ENCODE results near the gene TXNDC16.

- no peak for TF ChIP-seq POLR2AphosphoS5 (IDR thresholded peaks at IDR 0.05; ENCODE audit: insufficient read depth, low read depth, low read length)
- TF ChIP-seq CTCF (IDR thresholded peaks at IDR 0.05; ENCODE audit: extremely low read depth in 1 of 2, insufficient read depth in 1 of 2, low read depth in 1 of 2, low read length in 2 of 2), result no peak
- TF ChIP-seq POLR2A (IDR thresholded peaks at IDR 0.05; ENCODE audit: low read depth, low read length), result no peak
- no peak for TF ChIP-seq EZH2 (IDR thresholded peaks at IDR 0.05; ENCODE audit: borderline replicate concordance, low read depth, low read length, severe bottlenecking)
Measured at GRCh38 chr14:52458721-52459085, 93.6 kb downstream of the TXNDC16 start.
